Measurements from ENCODE around the gene CDKN2A.

CDKN2A gene

GRCh38 chr9:21972361-21972760 lies 21.8 kb downstream of the CDKN2A start:
- Histone ChIP-seq H3K4me2 (no peak overlapping the region), H3K36me3 (ENCODE audit: insufficient read depth) (peaks cover 32% of the 10 kb centered on the region; the same call in 1 of the 2 replicates), H3K27me3 (ENCODE audit: insufficient read depth, low read depth) (no peaks in the 10 kb centered on the region), H4K20me1 (ENCODE audit: insufficient read depth) (no peaks in the 10 kb centered on the region; the same call in 1 of the 2 replicates), H3K27ac (no peak overlapping the region), H3K9ac (no peak overlapping the region), H2AFZ (ENCODE audit: low read depth) (no peak overlapping the region), H3K79me2 (ENCODE audit: insufficient read depth, low read depth) (peaks cover 60% of the 10 kb centered on the region), H3K4me3 (IDR thresholded peaks at IDR 0.05; ENCODE audit: insufficient read depth, low read depth, low read length) (no peak overlapping the region), H3K4me1 (ENCODE audit: low read depth, poor library complexity, severe bottlenecking) (peaks cover 8% of the 10 kb centered on the region)
- TF ChIP-seq, protein P1, sequence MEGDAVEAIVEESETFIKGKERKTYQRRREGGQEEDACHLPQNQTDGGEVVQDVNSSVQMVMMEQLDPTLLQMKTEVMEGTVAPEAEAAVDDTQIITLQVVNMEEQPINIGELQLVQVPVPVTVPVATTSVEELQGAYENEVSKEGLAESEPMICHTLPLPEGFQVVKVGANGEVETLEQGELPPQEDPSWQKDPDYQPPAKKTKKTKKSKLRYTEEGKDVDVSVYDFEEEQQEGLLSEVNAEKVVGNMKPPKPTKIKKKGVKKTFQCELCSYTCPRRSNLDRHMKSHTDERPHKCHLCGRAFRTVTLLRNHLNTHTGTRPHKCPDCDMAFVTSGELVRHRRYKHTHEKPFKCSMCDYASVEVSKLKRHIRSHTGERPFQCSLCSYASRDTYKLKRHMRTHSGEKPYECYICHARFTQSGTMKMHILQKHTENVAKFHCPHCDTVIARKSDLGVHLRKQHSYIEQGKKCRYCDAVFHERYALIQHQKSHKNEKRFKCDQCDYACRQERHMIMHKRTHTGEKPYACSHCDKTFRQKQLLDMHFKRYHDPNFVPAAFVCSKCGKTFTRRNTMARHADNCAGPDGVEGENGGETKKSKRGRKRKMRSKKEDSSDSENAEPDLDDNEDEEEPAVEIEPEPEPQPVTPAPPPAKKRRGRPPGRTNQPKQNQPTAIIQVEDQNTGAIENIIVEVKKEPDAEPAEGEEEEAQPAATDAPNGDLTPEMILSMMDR (conservative IDR thresholded peaks at IDR 0.05; ENCODE audit: low read depth, low read length): no peak

- H4K20me1 ChIP-seq (ENCODE audit: insufficient read depth): no peaks in the 10 kb centered on the region; the same call in 1 of the 2 replicates
- peaks cover 8% of the 10 kb centered on the region for H3K4me1 ChIP-seq (ENCODE audit: low read depth, poor library complexity, severe bottlenecking)
- TF ChIP-seq, protein P1 (conservative IDR thresholded peaks at IDR 0.05; ENCODE audit: low read depth, low read length): no peak
- peaks cover 31% of the 10 kb centered on the region; the same call in 1 of the 2 replicates for H3K36me3 ChIP-seq (ENCODE audit: insufficient read depth)
- no peaks in the 10 kb centered on the region for H3K27me3 ChIP-seq (ENCODE audit: insufficient read depth, low read depth)
- no peak overlapping the region for H3K9ac ChIP-seq
- no peak overlapping the region for H3K4me3 ChIP-seq (IDR thresholded peaks at IDR 0.05; ENCODE audit: insufficient read depth, low read depth, low read length)
- H3K79me2 ChIP-seq (ENCODE audit: insufficient read depth, low read depth): peaks cover 47% of the 10 kb centered on the region
- H3K4me2 ChIP-seq: no peak overlapping the region
- H3K27ac ChIP-seq: no peak overlapping the region
- H2AFZ ChIP-seq (ENCODE audit: low read depth): no peak overlapping the region
These were observed 23.2 kb downstream of the CDKN2A start for GRCh38 chr9:21970800-21971640.

- Histone ChIP-seq H3K9ac (no peak overlapping the region), H3K79me2 (ENCODE audit: insufficient read depth, low read depth) (peaks cover 39% of the 10 kb centered on the region), H3K4me1 (ENCODE audit: low read depth, poor library complexity, severe bottlenecking) (peaks cover 8% of the 10 kb centered on the region), H3K36me3 (ENCODE audit: insufficient read depth) (peaks cover 28% of the 10 kb centered on the region; the same call in 1 of the 2 replicates), H3K4me3 (IDR thresholded peaks at IDR 0.05; ENCODE audit: insufficient read depth, low read depth, low read length) (no peak overlapping the region), H2AFZ (ENCODE audit: low read depth) (no peak overlapping the region), H4K20me1 (ENCODE audit: insufficient read depth) (no peaks in the 10 kb centered on the region; the same call in 1 of the 2 replicates), H3K27me3 (ENCODE audit: insufficient read depth, low read depth) (no peaks in the 10 kb centered on the region), H3K4me2 (no peak overlapping the region), H3K27ac (no peak overlapping the region)
- TF ChIP-seq, protein P1 (conservative IDR thresholded peaks at IDR 0.05; ENCODE audit: low read depth, low read length): no peak
These were observed 24.0 kb downstream of the CDKN2A start for GRCh38 chr9:21969951-21970799.

DNA sequence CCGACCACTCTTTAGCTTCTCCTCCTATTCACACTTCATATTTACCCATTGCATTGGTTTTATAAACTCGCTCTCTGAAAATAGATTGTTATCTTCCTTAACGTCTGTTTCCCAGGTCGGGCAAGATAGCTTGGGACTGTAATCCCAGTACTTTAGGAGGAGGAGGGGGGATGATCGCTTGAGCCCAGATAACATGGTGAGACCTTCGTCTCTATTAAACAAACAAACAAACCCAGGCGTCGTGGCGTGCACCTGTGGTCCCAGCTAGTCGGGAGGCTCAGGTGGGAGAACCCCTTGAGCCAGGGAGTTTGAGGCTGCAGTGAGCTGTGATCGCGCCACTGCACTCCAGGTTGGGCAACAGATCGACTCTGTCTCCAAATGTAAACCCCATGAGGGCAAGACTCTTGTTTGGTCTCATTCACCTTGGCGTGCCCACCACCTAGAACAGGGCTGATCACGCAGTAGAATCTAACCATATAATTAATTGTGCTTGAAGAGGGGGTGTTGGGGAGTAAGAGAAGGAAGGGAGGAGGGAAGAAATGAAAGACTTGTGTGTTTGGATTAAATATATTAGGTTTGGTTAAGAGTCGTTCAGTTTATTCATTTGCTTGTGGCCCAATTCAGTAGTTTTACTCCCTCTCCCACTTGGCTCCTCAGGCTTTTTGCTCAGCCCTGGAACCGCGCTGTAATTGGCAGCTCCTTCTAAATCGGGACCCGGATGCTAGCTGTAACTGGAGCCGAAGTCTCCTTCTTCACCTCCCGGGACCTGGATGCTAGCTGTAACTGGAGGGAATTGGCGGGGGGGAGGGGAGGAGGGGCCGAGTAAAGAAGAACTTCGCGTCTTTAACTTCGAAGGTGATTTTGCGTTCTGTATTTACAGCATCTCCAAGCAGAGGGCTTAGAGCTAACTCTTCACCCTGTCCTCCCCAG lies 24.9 kb downstream of the CDKN2A start:
- Histone ChIP-seq H3K4me1 (ENCODE audit: low read depth, poor library complexity, severe bottlenecking) (peaks cover 8% of the 10 kb centered on the region), H2AFZ (ENCODE audit: low read depth) (no peak overlapping the region), H3K27me3 (ENCODE audit: insufficient read depth, low read depth) (no peaks in the 10 kb centered on the region)

More for the DNA sequence above, 24.9 kb downstream of the CDKN2A start:
- Histone ChIP-seq H3K4me3 (IDR thresholded peaks at IDR 0.05; ENCODE audit: insufficient read depth, low read depth, low read length) (no peak overlapping the region), H4K20me1 (ENCODE audit: insufficient read depth) (no peaks in the 10 kb centered on the region; the same call in 1 of the 2 replicates), H3K79me2 (ENCODE audit: insufficient read depth, low read depth) (peaks cover 30% of the 10 kb centered on the region), H3K9ac (no peak overlapping the region), H3K36me3 (ENCODE audit: insufficient read depth) (peaks cover 28% of the 10 kb centered on the region; the same call in 1 of the 2 replicates), H3K4me2 (no peak overlapping the region), H3K27ac (no peak overlapping the region)
- TF ChIP-seq, protein P1 (conservative IDR thresholded peaks at IDR 0.05; ENCODE audit: low read depth, low read length): no peak
